HFF-Myc (cell line): ENCODE data around the gene HACD2.
A peak's percentile ranks its signal among the peaks of the same experiment; 100 is the strongest.

Source experiments
- DNase-seq: peaks from one replicate; pipeline ENCODE4 v3.0.0-alpha.2; 2011; ENCODE audit warnings: low read depth; ENCODE audit errors: extremely low read depth
- H3K4me3 ChIP-seq: replicated peaks from 2 replicates; pipeline ENCODE4 v1.5.1; 2011; ENCODE audit warnings: low read depth, mild to moderate bottlenecking, control low read depth, low read length
- TF ChIP-seq, protein P1 (sequence below): IDR thresholded peaks from 2 replicates; pipeline ENCODE4 v1.5.1; 2012; ENCODE audit warnings: mild to moderate bottlenecking, low read depth, low read length, control low read depth; ENCODE audit errors: missing control alignments

The HACD2 gene

DNA sequence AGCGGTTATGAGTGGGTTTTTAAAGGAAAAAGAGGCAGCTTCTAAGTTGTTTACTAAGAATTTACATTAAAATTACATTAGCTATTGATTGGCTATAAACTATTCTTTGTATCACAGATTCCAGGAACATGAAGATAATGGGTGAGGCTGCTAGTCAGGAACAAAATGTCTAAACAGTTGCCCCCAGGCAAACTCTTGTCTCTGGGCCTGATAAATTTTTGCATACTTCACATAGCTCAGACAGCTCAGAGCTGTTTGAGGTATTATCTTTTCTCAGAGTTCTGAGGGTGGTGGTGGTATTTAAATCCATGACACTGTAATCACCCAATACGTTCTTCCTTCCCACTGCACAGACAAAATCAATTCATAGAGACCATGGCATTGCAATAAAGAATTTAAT, 2.1 kb upstream of the HACD2 start:
- TF ChIP-seq, protein P1, sequence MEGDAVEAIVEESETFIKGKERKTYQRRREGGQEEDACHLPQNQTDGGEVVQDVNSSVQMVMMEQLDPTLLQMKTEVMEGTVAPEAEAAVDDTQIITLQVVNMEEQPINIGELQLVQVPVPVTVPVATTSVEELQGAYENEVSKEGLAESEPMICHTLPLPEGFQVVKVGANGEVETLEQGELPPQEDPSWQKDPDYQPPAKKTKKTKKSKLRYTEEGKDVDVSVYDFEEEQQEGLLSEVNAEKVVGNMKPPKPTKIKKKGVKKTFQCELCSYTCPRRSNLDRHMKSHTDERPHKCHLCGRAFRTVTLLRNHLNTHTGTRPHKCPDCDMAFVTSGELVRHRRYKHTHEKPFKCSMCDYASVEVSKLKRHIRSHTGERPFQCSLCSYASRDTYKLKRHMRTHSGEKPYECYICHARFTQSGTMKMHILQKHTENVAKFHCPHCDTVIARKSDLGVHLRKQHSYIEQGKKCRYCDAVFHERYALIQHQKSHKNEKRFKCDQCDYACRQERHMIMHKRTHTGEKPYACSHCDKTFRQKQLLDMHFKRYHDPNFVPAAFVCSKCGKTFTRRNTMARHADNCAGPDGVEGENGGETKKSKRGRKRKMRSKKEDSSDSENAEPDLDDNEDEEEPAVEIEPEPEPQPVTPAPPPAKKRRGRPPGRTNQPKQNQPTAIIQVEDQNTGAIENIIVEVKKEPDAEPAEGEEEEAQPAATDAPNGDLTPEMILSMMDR: no peak
- peak overlapping the region; percentile 63; the same call in 1 of the 2 replicates for H3K4me3 ChIP-seq
- no peak for DNase-seq

DNA sequence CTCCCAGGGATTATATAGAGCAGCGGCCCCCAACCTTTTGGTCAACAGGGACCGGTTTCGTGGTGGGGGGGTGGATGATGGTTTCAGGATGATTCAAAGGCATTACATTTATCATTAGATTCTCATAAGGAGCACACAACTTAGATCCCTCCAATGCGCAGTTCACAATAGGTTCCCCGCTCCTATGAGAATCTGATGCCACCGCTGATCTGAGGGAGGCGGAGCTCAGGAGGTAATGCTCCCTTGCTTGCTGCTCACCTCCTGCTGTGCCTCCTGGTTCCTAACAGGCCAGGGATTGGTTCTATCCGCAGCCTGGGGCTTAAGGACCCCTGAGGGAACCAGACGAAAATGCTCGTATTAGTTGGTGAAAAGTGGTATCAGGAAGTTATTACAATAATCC, 1.3 kb upstream of the HACD2 start:
- H3K4me3 ChIP-seq: peak overlapping the region; percentile 63
- DNase-seq: peak; percentile 27
- TF ChIP-seq, protein P1: no peak

DNA sequence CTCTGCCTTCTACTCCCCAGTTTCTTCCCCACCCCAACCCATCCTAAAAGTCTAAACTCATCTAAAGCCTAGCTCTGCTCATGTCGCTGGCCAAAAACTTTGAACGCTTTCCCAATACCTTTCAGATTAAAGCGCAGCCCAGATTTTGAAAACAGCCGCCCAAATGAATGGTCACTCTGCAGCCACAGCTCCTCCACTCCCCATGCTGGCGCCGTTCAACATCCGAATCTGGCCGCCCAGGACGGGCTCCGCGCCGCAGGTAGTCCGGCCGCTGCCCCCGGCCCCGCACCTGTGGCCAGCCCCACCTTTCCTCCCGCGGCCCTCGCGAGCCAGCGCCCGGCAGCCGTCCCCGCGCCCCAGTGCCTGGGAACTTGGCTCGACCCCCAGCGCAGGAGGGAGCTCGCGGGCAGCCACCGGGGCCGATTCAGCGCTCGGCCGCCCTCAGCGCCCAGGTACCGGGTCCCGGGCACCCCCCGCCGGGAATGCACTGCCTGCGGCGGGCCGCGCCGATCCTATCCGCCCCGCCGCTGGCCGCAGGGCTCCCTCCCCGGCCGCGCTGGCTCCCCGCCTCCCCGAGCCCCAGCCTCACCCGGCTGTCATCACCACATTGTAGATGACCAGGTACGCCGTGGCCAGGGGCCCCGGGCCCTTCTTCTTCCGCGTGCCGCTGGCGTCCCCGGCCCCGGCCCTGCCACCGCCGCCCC, 417 bp downstream of the HACD2 start:
- H3K4me3 ChIP-seq: peak overlapping the region; percentile 63
- TF ChIP-seq, protein P1: no peak
- no peak for DNase-seq

DNA sequence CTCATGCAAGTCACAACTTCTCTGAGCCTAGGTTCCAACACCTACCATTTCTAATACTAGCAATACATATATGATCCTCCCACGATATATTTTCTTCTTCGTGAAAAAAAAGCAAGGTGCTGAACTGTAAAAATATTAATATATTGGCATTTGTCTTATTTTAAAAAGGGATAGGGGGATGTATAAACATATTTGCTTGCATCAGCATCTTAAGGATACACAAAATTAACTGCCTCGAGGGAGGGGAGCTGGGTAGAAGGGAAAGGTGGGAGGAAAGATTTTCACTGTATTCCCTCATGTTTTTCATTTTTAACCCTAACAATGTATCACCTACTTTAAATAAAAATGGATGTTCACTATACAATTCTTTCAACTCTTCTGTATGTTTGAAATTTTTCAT, 1.3 kb downstream of the HACD2 start:
- H3K4me3 ChIP-seq: peak overlapping the region; percentile 63
- no peak for DNase-seq
- TF ChIP-seq, protein P1: no peak

DNA sequence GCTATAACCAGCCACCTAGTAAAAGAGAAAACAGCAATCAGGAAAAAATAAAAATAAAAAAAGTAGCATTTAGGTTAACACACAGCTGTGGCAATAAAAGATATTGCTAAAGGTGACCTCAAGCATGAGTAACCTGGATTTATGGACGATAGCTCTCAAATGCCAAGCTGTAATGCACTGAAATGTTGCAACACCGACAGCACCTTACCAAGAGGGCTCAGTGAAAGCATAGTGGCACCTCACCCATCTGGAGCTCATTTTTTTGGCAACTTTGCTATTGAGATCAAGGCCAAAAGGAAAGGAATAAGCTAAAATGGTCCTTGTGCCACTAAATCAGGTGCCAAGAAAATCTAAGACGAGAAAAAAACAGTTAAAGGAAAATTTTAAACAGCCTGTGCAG, 2.5 kb downstream of the HACD2 start:
- no peak overlapping the region for H3K4me3 ChIP-seq
- TF ChIP-seq, protein P1: no peak
- no peak for DNase-seq

DNA sequence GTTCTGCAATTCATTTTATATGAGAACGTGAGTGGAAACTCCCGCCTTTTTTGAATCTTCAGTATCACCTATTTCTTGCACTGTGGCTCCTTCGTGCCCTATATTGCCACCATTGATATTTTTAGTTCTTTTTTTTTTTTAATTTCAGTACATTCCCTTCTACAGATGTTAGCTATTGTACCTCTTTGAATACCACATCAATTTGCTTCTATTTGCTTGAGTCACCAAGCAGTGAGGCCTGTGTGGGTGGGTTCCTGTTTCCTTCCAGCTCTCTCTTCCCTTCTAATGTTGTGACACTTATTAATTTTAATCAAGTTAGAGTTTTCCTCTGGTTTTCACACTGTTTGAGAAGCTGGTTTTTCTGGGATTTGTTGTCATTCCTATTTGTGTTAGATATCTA, 8.7 kb downstream of the HACD2 start:
- no peak for DNase-seq
- H3K4me3 ChIP-seq: no peak overlapping the region
- TF ChIP-seq, protein P1: no peak

DNA sequence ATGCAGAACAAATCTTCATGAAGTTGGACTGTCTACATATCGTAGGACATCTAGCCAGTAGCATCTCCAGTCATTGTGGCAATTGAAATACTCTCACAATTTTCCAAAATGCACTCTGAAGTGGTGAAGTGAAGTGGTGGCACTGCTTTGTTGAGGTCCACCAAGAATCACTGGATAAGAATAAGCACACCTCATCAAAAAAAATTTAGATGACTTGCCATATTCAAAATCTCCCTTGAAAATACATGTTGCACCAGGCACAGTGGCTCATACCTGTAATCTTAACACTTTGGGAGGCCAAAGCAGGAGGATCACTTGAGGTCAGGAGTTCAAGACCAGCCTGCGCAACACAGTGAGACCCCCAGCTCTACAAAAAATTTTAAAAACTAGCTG, 12.9 kb downstream of the HACD2 start:
- H3K4me3 ChIP-seq: no peak overlapping the region
- DNase-seq: no peak
- TF ChIP-seq, protein P1: no peak
